HK-2 (cell line): ENCODE data around the gene ZXDC.

Source experiments
- DNase-seq: peaks from one replicate; pipeline ENCODE4 v3.0.0-alpha.2; 2018; ENCODE audit not compliant: unreplicated experiment

The ZXDC gene

GRCh38 chr3:126474498-126475412, 936 bp downstream of the ZXDC start:
- peak; percentile 51 for DNase-seq

- no peak for DNase-seq
These were observed 2.2 kb downstream of the ZXDC start for GRCh38 chr3:126473292-126474168.

DNA sequence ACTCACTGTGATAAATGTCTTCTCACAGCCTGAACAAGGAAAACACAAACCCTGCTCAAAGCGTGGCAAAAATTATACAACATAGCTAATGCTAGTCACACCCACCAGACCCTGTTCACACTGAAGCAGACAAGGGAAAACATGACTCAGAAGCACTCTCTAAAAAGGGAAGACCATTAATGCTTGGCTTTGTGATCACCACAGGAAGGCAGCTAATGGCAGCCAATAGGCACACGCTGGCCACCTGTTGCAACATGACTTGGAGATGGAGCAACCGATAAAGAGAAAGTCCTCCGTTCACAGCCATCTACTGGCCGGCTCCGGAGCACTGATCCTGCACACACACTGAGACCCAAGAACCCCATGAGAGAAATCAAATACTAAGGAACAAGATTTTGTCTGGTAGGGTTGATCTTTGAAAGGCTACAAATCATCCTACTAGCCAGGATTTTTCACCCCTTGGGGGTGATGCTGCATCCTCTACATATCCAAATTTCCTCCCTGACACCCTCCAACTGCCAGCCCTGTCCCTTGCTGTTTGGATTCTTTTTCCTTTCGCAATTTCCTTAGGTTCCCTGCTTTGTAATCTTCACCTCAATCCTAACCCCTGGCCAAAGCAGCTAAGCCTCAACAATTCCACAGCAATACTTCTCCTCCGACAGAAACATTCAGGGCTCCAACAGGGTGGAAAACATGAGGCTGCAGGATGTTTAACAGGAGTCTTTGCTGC, 3.2 kb downstream of the ZXDC start:
- peak; percentile 13 for DNase-seq

DNA sequence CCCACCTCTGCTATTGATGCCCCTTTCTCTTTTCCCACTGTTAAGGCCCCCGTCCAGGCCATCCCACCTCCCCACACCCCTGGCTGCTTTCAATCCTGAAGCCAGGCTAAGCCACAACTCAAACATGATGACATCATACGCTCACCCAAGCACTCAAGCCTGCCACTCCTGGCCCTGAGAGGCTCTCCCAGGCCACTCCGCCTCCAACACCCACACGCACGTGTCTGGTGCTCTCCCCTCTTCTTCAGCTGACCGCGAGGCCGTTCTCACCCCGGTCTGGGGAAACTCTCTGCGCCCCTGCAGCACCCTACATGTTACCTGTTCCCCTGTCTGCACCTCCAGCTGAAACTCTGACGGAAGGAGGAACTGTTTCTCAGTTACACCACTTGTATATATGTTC, 6.2 kb downstream of the ZXDC start:
- peak; percentile 4 for DNase-seq

DNA sequence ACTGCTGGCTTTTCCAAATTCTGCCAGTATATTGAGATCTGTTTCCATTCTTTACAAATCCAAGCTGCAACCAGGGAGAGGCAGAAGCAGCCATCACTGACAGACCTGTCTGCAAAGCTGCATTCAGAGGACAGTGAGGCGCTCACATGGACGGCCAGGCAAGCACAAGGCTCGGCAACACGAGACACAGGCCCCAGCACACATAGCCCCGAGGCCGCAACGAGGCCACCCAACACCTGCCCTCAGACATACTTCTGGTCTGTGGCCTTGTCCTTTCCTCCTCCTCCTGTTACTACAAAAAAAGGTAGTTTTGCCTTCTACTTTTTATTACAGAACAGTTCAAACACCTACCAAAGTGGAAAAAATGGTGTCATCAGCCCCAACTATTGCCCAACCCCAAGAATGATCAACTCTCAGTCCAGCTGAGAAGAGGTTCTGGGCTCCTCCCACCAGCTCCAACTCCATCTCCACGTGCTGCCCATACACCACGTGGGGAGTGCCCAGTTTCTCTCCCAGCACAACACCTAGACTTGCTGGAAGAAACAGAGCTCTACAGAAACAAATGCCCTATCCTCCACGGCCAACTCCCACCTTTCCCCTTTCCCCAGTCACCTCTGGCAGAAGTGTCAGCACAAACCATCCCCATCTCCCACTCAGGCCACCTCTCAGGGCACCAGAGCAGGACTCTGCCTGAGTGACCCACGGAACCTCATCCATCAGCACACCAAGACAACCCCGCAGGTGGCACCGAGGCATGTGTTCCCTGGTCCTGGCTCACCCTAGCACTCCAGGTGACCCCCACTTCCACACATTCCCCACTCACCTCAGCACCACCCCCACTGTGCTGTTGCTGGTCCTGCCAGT, 7.4 kb downstream of the ZXDC start:
- no peak for DNase-seq

DNA sequence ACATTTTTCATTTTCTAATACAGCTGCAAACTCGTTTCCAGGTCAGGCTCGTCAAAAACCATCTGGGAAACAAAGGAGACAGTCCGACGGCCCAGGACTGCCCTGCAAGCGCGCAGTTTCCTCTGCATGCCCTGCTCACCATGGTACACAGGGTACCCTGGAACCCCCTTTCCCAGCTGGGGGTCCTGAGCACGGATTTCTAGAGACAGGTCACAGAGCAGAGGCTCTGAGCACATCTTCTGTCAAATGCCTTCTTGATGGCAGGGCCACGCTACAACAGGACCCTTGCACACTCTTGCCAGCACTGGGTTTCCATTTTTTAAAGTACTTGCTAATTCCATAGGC, 8.1 kb downstream of the ZXDC start:
- no peak for DNase-seq

DNA sequence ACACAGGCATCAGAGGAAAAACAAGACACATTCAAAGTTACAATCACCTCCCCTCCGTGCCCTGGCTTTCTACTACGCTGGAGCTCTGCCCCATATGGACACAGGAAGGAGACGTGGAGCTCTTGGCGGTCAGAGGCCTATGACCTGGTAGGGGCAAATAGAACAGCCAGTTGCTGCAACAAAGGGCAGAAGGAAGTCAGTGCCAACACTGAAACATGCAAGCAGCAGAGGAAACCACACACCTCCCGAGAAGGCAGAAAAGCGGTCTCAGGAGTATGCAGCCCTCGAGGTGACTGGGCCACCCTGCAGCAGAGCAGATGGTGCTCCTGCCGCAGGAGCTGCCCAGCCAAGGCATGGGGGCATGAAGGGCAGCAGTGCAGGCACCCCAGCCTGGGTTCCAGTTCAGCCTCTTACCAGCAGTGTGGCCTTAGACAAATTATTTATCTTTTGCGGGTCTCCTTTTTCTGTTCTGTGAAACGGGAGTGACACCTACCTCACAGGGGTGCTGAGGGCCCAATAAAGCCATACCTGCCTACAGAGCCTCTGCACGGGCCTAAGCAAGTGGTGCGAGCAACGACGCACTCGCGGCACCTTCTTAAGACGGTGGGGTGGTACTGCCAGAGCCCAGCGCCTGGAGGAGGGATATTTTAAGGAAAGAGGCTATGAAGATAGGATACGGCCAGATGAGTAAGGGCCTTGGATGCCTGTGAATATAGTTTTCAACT, 8.6 kb downstream of the ZXDC start:
- DNase-seq = no peak

GRCh38 chr3:126465928-126466544, 9.7 kb downstream of the ZXDC start:
- DNase-seq = no peak

GRCh38 chr3:126464997-126465396, 10.7 kb downstream of the ZXDC start:
- no peak for DNase-seq

DNA sequence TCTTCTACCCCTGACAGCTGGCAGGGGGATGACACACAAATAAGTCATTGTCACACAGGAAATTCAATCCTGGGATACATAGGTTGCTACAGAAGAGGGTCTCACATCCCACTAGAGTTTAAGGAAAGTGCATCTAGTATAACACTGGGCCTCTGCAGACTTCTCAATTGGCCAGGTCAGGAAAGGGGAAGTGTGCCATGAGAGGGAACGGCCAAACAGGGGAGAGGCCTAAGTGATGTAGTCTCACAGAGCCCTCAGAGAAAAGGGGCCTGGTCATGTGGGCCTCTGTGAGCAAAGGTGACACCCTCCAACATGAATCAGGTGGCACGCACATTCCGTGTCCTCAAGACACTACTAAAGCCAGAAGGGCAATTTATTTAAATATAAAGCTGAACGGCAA, 11.2 kb downstream of the ZXDC start:
- no peak for DNase-seq

- no peak for DNase-seq
These were observed 11.6 kb downstream of the ZXDC start for GRCh38 chr3:126464093-126464492.

GRCh38 chr3:126463521-126463920, 12.2 kb downstream of the ZXDC start:
- no peak for DNase-seq

GRCh38 chr3:126461450-126462070, 14.1 kb downstream of the ZXDC start:
- no peak for DNase-seq

DNA sequence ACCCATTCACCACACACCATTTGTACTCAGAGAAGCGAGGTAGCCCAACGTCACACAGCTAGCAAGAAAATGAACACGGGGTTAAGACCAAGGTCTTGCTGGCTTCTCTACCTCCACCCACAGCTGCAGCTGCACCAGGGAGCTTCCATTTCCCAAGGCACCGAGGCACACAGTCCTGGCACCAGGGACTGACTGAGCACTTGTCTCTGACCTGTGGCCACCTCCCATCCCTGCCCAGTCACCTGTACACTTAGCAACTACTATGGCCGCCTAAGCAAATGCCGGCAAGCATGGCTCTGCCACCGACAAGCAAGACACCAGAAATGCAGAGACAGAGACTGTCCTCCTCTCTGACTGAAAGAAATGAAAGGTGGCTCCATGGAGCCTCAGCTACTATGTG, 15.3 kb downstream of the ZXDC start:
- DNase-seq = no peak

DNA sequence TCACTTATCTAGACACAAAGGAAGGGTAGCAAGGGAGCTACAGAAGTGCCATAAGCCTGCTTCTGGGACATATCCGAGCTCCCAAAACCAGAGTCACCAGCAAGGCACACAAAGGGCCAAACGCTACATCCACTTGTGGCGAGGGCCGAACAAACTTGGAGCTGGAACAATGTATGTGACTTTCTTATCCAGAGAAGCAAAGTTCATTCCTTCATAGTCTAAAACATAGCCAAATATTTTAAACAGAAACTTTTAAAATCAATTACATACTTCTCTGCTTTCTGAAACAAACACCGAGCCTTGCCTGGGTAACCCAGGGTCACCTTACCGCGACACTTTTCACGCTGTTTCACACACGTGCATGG, 15.9 kb downstream of the ZXDC start:
- no peak for DNase-seq

DNA sequence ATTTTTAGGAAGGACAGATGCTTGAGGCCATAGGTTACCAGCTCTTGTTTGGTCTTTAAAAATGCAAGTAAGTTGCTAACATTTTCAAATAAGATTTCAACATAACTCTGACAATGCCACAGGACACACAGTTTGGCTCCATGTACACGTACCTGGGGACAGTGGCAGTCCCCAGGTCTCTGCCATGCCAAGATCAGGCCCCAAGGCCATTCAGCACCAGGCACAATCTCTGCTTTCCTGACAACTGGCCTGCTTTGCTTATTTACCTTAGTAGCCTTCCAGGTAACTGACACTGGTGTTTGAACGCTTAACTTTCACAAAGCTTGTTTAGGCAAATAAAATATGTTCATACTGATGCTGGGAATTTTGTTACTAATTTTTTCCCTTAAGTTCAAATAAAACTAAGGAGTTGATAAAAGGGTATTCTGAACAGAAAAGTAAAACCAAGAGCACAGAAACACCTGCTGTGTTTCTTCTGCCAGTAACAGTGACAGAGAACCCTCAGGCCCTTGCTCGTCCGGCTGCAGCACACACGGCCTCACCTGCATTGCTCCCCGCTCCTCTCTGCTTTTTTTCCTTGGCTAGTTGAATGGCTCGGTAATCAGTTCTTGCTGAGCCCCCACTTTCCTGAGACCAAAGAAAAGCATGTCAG, 16.5 kb downstream of the ZXDC start:
- DNase-seq = no peak

- no peak for DNase-seq
These were observed 18.8 kb downstream of the ZXDC start for GRCh38 chr3:126456766-126457388.

GRCh38 chr3:126456211-126456610, 19.5 kb downstream of the ZXDC start:
- DNase-seq = no peak
